H1 (cell line): Measurements from ENCODE around the gene CEP70. TPM values are rescaled to one million over a fixed set of nuclear protein-coding genes. Genes with fewer than 3 reads are reported as not detected.

Source experiments
- CTCF ChIA-PET: fragments of 300-600 bp; sonication (Branson Sonifier 250); formaldehyde crosslinking; loops from one replicate; lab custom pipeline; 2021; ENCODE audit not compliant: partially characterized antibody; lab: Charles Lee
- POLR2A ChIA-PET: fragments of 300-600 bp; sonication (Branson Sonifier 250); formaldehyde crosslinking; loops from one replicate; lab custom pipeline; 2021; ENCODE audit warnings: inconsistent platforms; ENCODE audit not compliant: partially characterized antibody; lab: Charles Lee
- DNase-seq, 2 experiments: peaks; one replicate each; pipeline versions ENCODE4 v3.0.0 to v3.0.0-alpha.2; 2010 to 2022; ENCODE audit warnings: low spot score in 2 of 2, low read depth in 1 of 2, mixed read lengths in 1 of 2
- FAIRE-seq: peaks from 2 replicates; lab custom pipeline; 2011; peaks lifted over from hg19 to GRCh38; lab: Jason Lieb, UNC
- H2AFZ ChIP-seq: 2 replicates; pipeline ENCODE4 v1.8.1; 2012; ENCODE audit warnings: low read length, inconsistent platforms
- H2AK5ac ChIP-seq: 2 replicates; pipeline ENCODE4 v1.6.1; 2013; ENCODE audit warnings: low read depth, low read length
- H2BK120ac ChIP-seq: replicated peaks from 2 replicates; pipeline ENCODE3; 2013; ENCODE audit warnings: low read depth, low read length, inconsistent platforms
- H2BK12ac ChIP-seq: 2 replicates; pipeline ENCODE4 v1.6.1; 2013; ENCODE audit warnings: low read depth, low read length
- H2BK15ac ChIP-seq: 2 replicates; pipeline ENCODE4 v1.6.1; 2013; ENCODE audit warnings: low read length
- H2BK20ac ChIP-seq: 2 replicates; pipeline ENCODE4 v1.6.1; 2013; ENCODE audit warnings: low read length
- H2BK5ac ChIP-seq: 2 replicates; pipeline ENCODE4 v1.6.1; 2013; ENCODE audit warnings: low read depth, low read length
- H3K14ac ChIP-seq: 2 replicates; pipeline ENCODE4 v1.6.1; 2013; ENCODE audit warnings: inconsistent platforms; ENCODE audit not compliant: insufficient read length
- H3K18ac ChIP-seq: 2 replicates; pipeline ENCODE4 v1.6.1; 2013; ENCODE audit warnings: low read length; ENCODE audit errors: extremely low read depth
- H3K23ac ChIP-seq: 2 replicates; pipeline ENCODE4 v1.6.1; 2013; ENCODE audit warnings: inconsistent platforms; ENCODE audit not compliant: insufficient read length
- H3K23me2 ChIP-seq: 2 replicates; pipeline ENCODE4 v1.6.1; 2013; ENCODE audit warnings: low read depth, low read length
- H3K27ac ChIP-seq: 2 replicates; pipeline ENCODE4 v1.6.1; 2011; ENCODE audit warnings: low read depth, low read length, inconsistent platforms
- H3K27me3 ChIP-seq, 4 experiments: replicated peaks in 1 of 4; 1 replicate in 1 of 4; 2 replicates in 3 of 4; pipeline versions ENCODE4 v1.6.1 to v1.8.1; 2011 to 2013; ENCODE audit warnings: low read length in 3 of 4, mild to moderate bottlenecking in 3 of 4, inconsistent platforms in 2 of 4, mixed read lengths in 2 of 4, moderate library complexity in 1 of 4; ENCODE audit not compliant: control insufficient read depth in 3 of 4, insufficient read depth in 3 of 4; ENCODE audit errors: extremely low read depth in 1 of 4
- H3K36me3 ChIP-seq, 4 experiments: 2 replicates each; pipeline versions ENCODE4 v1.6.1 to v1.8.1; 2011 to 2013; ENCODE audit warnings: mild to moderate bottlenecking in 4 of 4, low read length in 3 of 4, moderate library complexity in 2 of 4, control low read depth in 1 of 4, inconsistent platforms in 1 of 4; ENCODE audit not compliant: insufficient read depth in 4 of 4, control insufficient read depth in 2 of 4
- H3K4ac ChIP-seq: replicated peaks from 2 replicates; pipeline ENCODE3; 2013; ENCODE audit warnings: low read length, low read depth, mixed read lengths, inconsistent platforms; ENCODE audit not compliant: insufficient read length
- H3K4me1 ChIP-seq, 4 experiments: replicated peaks in 1 of 4; 1 replicate in 1 of 4; 2 replicates in 3 of 4; pipeline versions ENCODE4 v1.6.1 to v1.8.1; 2011 to 2013; ENCODE audit warnings: low read length in 3 of 4, inconsistent platforms in 2 of 4, mixed read lengths in 1 of 4; ENCODE audit not compliant: insufficient read depth in 4 of 4, control insufficient read depth in 3 of 4
- H3K4me2 ChIP-seq, 2 experiments: 2 replicates each; pipeline versions ENCODE4 v1.6.1 to v1.8.1; 2011 to 2013; ENCODE audit warnings: low read depth in 2 of 2, low read length in 2 of 2, control low read depth in 1 of 2, inconsistent platforms in 1 of 2, mild to moderate bottlenecking in 1 of 2; ENCODE audit not compliant: insufficient read depth in 1 of 2
- H3K4me3 ChIP-seq, 4 experiments: fragments of 200-600, 300-600 bp in 1 of 4; sonication (generic), shearing (Covaris generic), sonication (Bioruptor Twin) in 1 of 4; 2 replicates each; pipeline versions ENCODE4 v1.5.1 to v1.8.1; 2011 to 2016; ENCODE audit warnings: low read length in 4 of 4, low read depth in 3 of 4, control low read depth in 2 of 4, inconsistent platforms in 2 of 4, mild to moderate bottlenecking in 2 of 4, mixed read lengths in 1 of 4, moderate library complexity in 1 of 4; ENCODE audit not compliant: insufficient read depth in 2 of 4; ENCODE audit errors: extremely low read depth in 1 of 4
- H3K56ac ChIP-seq: replicated peaks from 2 replicates; pipeline ENCODE3; 2013; ENCODE audit warnings: low read depth, mild to moderate bottlenecking, mixed read lengths, low read length, inconsistent platforms; ENCODE audit not compliant: insufficient read length
- H3K79me1 ChIP-seq: 2 replicates; pipeline ENCODE4 v1.6.1; 2013; ENCODE audit warnings: low read depth, low read length, control low read depth
- H3K79me2 ChIP-seq, 2 experiments: 2 replicates each; pipeline versions ENCODE4 v1.6.1 to v1.8.1; 2012 to 2013; ENCODE audit warnings: low read length in 2 of 2, mild to moderate bottlenecking in 2 of 2, inconsistent platforms in 1 of 2; ENCODE audit not compliant: insufficient read depth in 2 of 2, control insufficient read depth in 1 of 2
- H3K9ac ChIP-seq, 4 experiments: replicated peaks in 1 of 4; 1 replicate in 1 of 4; 2 replicates in 3 of 4; pipeline versions ENCODE4 v1.6.1 to v1.8.1; 2011 to 2013; ENCODE audit warnings: low read depth in 3 of 4, low read length in 3 of 4, control low read depth in 2 of 4, mild to moderate bottlenecking in 2 of 4, moderate library complexity in 2 of 4, inconsistent platforms in 1 of 4; ENCODE audit errors: extremely low read depth in 1 of 4
- H3K9me3 ChIP-seq, 2 experiments: 2 replicates each; pipeline versions ENCODE4 v1.6.1 to v1.8.1; 2012 to 2013; ENCODE audit warnings: mild to moderate bottlenecking in 2 of 2, moderate library complexity in 2 of 2, control low read depth in 1 of 2, inconsistent platforms in 1 of 2, low read depth in 1 of 2, low read length in 1 of 2, mixed read lengths in 1 of 2; ENCODE audit not compliant: insufficient read depth in 2 of 2
- H4K20me1 ChIP-seq, 2 experiments: replicated peaks in 1 of 2; 2 replicates each; pipeline versions ENCODE3 to v1.8.1; 2011 to 2013; ENCODE audit warnings: inconsistent platforms in 2 of 2, low read length in 2 of 2, mild to moderate bottlenecking in 1 of 2; ENCODE audit not compliant: insufficient read depth in 2 of 2, control insufficient read depth in 1 of 2
- H4K5ac ChIP-seq: 2 replicates; pipeline ENCODE4 v1.6.1; 2013; ENCODE audit warnings: low read length, low read depth, mixed read lengths, inconsistent platforms; ENCODE audit not compliant: insufficient read length
- H4K8ac ChIP-seq: 2 replicates; pipeline ENCODE4 v1.8.0; 2013; ENCODE audit warnings: mild to moderate bottlenecking, moderate library complexity, low read length, inconsistent platforms; ENCODE audit not compliant: insufficient read depth; ENCODE audit errors: extremely low read depth
- H4K91ac ChIP-seq: replicated peaks from 2 replicates; pipeline ENCODE3; 2013; ENCODE audit warnings: low read length, mixed read lengths, inconsistent platforms; ENCODE audit not compliant: insufficient read length
- BRCA1 ChIP-seq: IDR thresholded peaks from 2 replicates; pipeline ENCODE4 v1.6.1; 2012; ENCODE audit warnings: low read depth, low read length, improper control_type of control experiment
- CHD1 ChIP-seq: IDR thresholded peaks from 2 replicates; pipeline ENCODE4 v1.6.1; 2012; ENCODE audit warnings: low read depth, low read length, improper control_type of control experiment
- EP300 ChIP-seq, 2 experiments: IDR thresholded peaks; 1 replicate in 1 of 2; 2 replicates in 1 of 2; pipeline ENCODE4 v1.6.1; 2011 to 2012; ENCODE audit warnings: low read depth in 2 of 2, low read length in 2 of 2, mild to moderate bottlenecking in 2 of 2, borderline replicate concordance in 1 of 2, inconsistent platforms in 1 of 2, moderate library complexity in 1 of 2
- GABPA ChIP-seq: IDR thresholded peaks from 2 replicates; pipeline ENCODE4 v1.6.1; 2011; ENCODE audit warnings: mild to moderate bottlenecking, low read length, moderate library complexity, borderline replicate concordance; ENCODE audit not compliant: insufficient read depth
- KDM1A ChIP-seq: fragments of 200-600, 300-600 bp; sonication (generic); IDR thresholded peaks from 2 replicates; pipeline ENCODE4 v1.7.1; 2016; ENCODE audit warnings: mild to moderate bottlenecking, low read length, borderline replicate concordance
- MAFK ChIP-seq: IDR thresholded peaks from 2 replicates; pipeline ENCODE4 v1.6.1; 2012; ENCODE audit warnings: low read depth, mild to moderate bottlenecking, improper control_type of control experiment, low read length
- POLR2A ChIP-seq, 2 experiments: IDR thresholded peaks; 1 replicate in 1 of 2; 2 replicates in 1 of 2; pipeline ENCODE4 v1.6.1; 2011; ENCODE audit warnings: low read depth in 2 of 2, low read length in 2 of 2, mild to moderate bottlenecking in 2 of 2; ENCODE audit errors: control extremely low read depth in 1 of 2
- SP4 ChIP-seq: IDR thresholded peaks from 2 replicates; pipeline ENCODE4 v1.6.1; 2012; ENCODE audit warnings: low read length, inconsistent platforms
- TBP ChIP-seq: IDR thresholded peaks from 2 replicates; pipeline ENCODE4 v1.6.1; 2011; ENCODE audit warnings: low read depth, low read length, improper control_type of control experiment
- TCF12 ChIP-seq: IDR thresholded peaks from 2 replicates; pipeline ENCODE4 v1.6.1; 2011; ENCODE audit warnings: low read depth, mild to moderate bottlenecking, low read length
- WGBS, 2 experiments: shearing (Covaris generic) in 1 of 2; methylation state at CpG; one replicate each; pipeline versions ENCODE4 v1.1.6 to v1.1.7; 2013 to 2015; ENCODE audit warnings: low lambda C conversion rate in 2 of 2, mixed read lengths in 2 of 2, inconsistent platforms in 1 of 2, low coverage in 1 of 2, missing lambda C conversion rate in 1 of 2; ENCODE audit not compliant: insufficient replicate concordance in 2 of 2, insufficient coverage in 1 of 2, insufficient read length in 1 of 2; ENCODE audit errors: extremely low coverage in 1 of 2, missing lambda C conversion rate in 1 of 2; 5-methylcytosine and 5-hydroxymethylcytosine counted together
- polyA plus RNA-seq, 7 experiments: library from polyadenylated mRNA; depleted of rRNA in 3 of 7; stranded (reverse) in 5 of 7; unstranded in 2 of 7; fragments of >200 nt in 5 of 7; fragments of 200-250 nt in 2 of 7; gene quantifications; 1 replicate in 5 of 7; 2 replicates in 1 of 7; 4 replicates in 1 of 7; pipeline versions ENCODE4 v1.2.1 to v1.2.3, GENCODE V29; 2011 to 2013; ENCODE audit warnings: missing spikeins in 2 of 7, mixed read lengths in 2 of 7
- total RNA-seq: library from RNA; stranded (reverse); fragmentation: NEBNext Ultra II Directional; extraction: Animal tissue kit (Norgen Biotek cat#: 25700); gene quantifications from 2 replicates; pipeline ENCODE4 v1.2.1, GENCODE V29; 2021

Gene CEP70
- total and polyA plus RNA-seq, 2 of the 8 experiments (the other 6 are each of a cell fraction or from before 2014, with no cell fraction given), result 3.9 to 26.2 TPM

GRCh38 chr3:138449490-138449889 is 144.6 kb downstream of the CEP70 start:
- Histone ChIP-seq H3K23me2 (no peaks in the 10 kb centered on the region; the same call in 1 of the 2 replicates), H3K4me3 (no peak overlapping the region)
- TF ChIP-seq TCF12 (no peak), SP4 (no peak), CHD1 (no peak), EP300 (IDR thresholded peaks at IDR 0.05; ENCODE audit: borderline replicate concordance in 1 of 2, low read depth in 2 of 2, low read length in 2 of 2) (no peak), MAFK (no peak), GABPA (no peak), KDM1A (no peak), BRCA1 (no peak), POLR2A (IDR thresholded peaks at IDR 0.05; ENCODE audit: control extremely low read depth in 1 of 2, low read depth in 2 of 2, low read length in 2 of 2) (no peak), TBP (no peak)
- TF ChIP-seq, all 59 proteins: peak for 0
- H4K91ac ChIP-seq, result no peak overlapping the region
- H3K9me3 ChIP-seq, result no peaks in the 10 kb centered on the region
- H4K20me1 ChIP-seq, result peaks cover 0 to 2% of the 10 kb centered on the region in 2 experiments
- H4K8ac ChIP-seq, result no peak overlapping the region
- H2BK12ac ChIP-seq, result no peak overlapping the region
- no peak for FAIRE-seq
- H2AFZ ChIP-seq, result no peak overlapping the region
- POLR2A ChIA-PET, result interaction anchor here (1.0 kb wide), 1 partner anchor 8 kb away, joined by 3 read pairs; no protein-coding TSS in a partner anchor
- H2BK15ac ChIP-seq, result no peak overlapping the region
- no peaks in the 10 kb centered on the region for H3K36me3 ChIP-seq
- WGBS, 2 experiments, result 93% methylated on average over 3 of the region's 3 CpGs; no CpG with 5 or more reads in 1 of the 2 experiments
- no peaks in the 10 kb centered on the region for H3K27me3 ChIP-seq
- peaks cover 0 to 10% (median 5%) of the 10 kb centered on the region in 4 experiments; a peak in 5 of 7 replicates for H3K4me1 ChIP-seq
- no peaks in the 10 kb centered on the region for H3K79me2 ChIP-seq
- H3K18ac ChIP-seq, result no peak overlapping the region
- DNase-seq, result no peak
- H4K5ac ChIP-seq, result no peak overlapping the region
- no peak overlapping the region for H2AK5ac ChIP-seq
- H3K23ac ChIP-seq, result no peak overlapping the region
- no peak overlapping the region for H2BK20ac ChIP-seq
- no peak overlapping the region for H3K9ac ChIP-seq
- H2BK5ac ChIP-seq, result no peak overlapping the region
- H2BK120ac ChIP-seq, result no peak overlapping the region
- CTCF ChIA-PET, result interaction anchor here (0.5 to 2.4 kb wide), 9 partner anchors 8 to 474 kb away, joined by 3 to 10 read pairs (median 4); no protein-coding TSS in a partner anchor
- H3K4ac ChIP-seq, result no peak overlapping the region
- no peaks in the 10 kb centered on the region for H3K79me1 ChIP-seq
- H3K27ac ChIP-seq, result no peak overlapping the region
- H3K4me2 ChIP-seq, result no peak overlapping the region
- H3K56ac ChIP-seq, result no peak overlapping the region
- no peak overlapping the region for H3K14ac ChIP-seq
